GM12878 (cell line): ENCODE data around the gene SLC2A9. TPM values are rescaled to one million over a fixed set of nuclear protein-coding genes. Genes with fewer than 3 reads are reported as not detected.

ENCODE experiments used
- ATAC-seq: fragments of 200-7000 bp; cut with Tn5 transposase; 3 replicates; pipeline ENCODE4 v1.9.1; 2020; ENCODE audit warnings: mild to moderate bottlenecking, moderate library complexity
- BruUV-seq: library from RNA; stranded (reverse); fragments of 400-500 nt; replicated peaks from 2 replicates; lab custom pipeline; 2021; lab: Mats Ljungman, UMichigan
- CTCF ChIA-PET: fragments of 300-600 bp; sonication (Branson Sonifier 250); formaldehyde crosslinking; extraction: SDS; loops from one replicate; lab custom pipeline; 2021; ENCODE audit warnings: inconsistent platforms; lab: Yijun Ruan, JAX
- POLR2A ChIA-PET: fragments of 350-600 bp; formaldehyde crosslinking; extraction: SDS; loops from one replicate; lab custom pipeline; 2021; ENCODE audit warnings: inconsistent platforms; lab: Charles Lee
- RAD21 ChIA-PET: fragments of 300-600 bp; sonication (Branson Sonifier 250); formaldehyde crosslinking; loops from one replicate; lab custom pipeline; 2023; ENCODE audit warnings: antibody characterized with exemption; ENCODE audit not compliant: unreplicated experiment; lab: Charles Lee
- SMC1A ChIA-PET: fragments of 300-600 bp; sonication (Branson Sonifier 250); formaldehyde crosslinking; loops from one replicate; lab custom pipeline; 2023; ENCODE audit not compliant: unreplicated experiment, uncharacterized antibody; lab: Charles Lee
- DNase-seq: peaks from one replicate; pipeline ENCODE4 v3.0.0-alpha.2; 2011; ENCODE audit warnings: low read depth, low spot score
- FAIRE-seq: peaks from 3 replicates; lab custom pipeline; 2011; peaks lifted over from hg19 to GRCh38; lab: Jason Lieb, UNC
- H2AFZ ChIP-seq: 2 replicates; pipeline ENCODE4 v1.6.0; 2011; ENCODE audit warnings: low read depth, low read length, control low read depth; ENCODE audit not compliant: control insufficient read depth
- H3K27ac ChIP-seq: 2 replicates; pipeline ENCODE4 v1.5.1; 2011; ENCODE audit warnings: control low read depth; ENCODE audit not compliant: control insufficient read depth, insufficient read depth
- H3K27me3 ChIP-seq, 2 experiments: replicated peaks in 1 of 2; 2 replicates each; pipeline versions ENCODE4 v1.6.0 to v1.6.1; 2011; ENCODE audit warnings: low read length in 1 of 2; ENCODE audit not compliant: control insufficient read depth in 2 of 2, insufficient read depth in 2 of 2
- H3K36me3 ChIP-seq, 2 experiments: 2 replicates each; pipeline ENCODE4 v1.5.1; 2011; ENCODE audit warnings: low read length in 1 of 2; ENCODE audit not compliant: control insufficient read depth in 2 of 2, insufficient read depth in 2 of 2
- H3K4me1 ChIP-seq: 2 replicates; pipeline ENCODE4 v1.6.1; 2011; ENCODE audit warnings: mild to moderate bottlenecking, low read length, moderate library complexity, mixed read lengths; ENCODE audit not compliant: control insufficient read depth, insufficient read depth
- H3K4me2 ChIP-seq: 2 replicates; pipeline ENCODE4 v1.6.0; 2011; ENCODE audit warnings: control low read depth; ENCODE audit not compliant: control insufficient read depth, insufficient read depth
- H3K4me3 ChIP-seq: fragments of 200-600 bp; sonication (generic); 2 replicates; pipeline ENCODE4 v1.5.1; 2016
- H3K79me2 ChIP-seq: 2 replicates; pipeline ENCODE4 v1.6.0; 2011; ENCODE audit warnings: low read length; ENCODE audit not compliant: control insufficient read depth, insufficient read depth
- H3K9ac ChIP-seq: 2 replicates; pipeline ENCODE4 v1.8.0; 2011; ENCODE audit warnings: low read length, control low read depth, mixed read lengths; ENCODE audit not compliant: control insufficient read depth, insufficient read depth
- H3K9me3 ChIP-seq: replicated peaks from 3 replicates; pipeline ENCODE4 v1.5.1; 2011; ENCODE audit warnings: mild to moderate bottlenecking, low read length; ENCODE audit not compliant: control insufficient read depth, insufficient read depth
- H4K20me1 ChIP-seq: 2 replicates; pipeline ENCODE4 v1.6.0; 2011; ENCODE audit not compliant: control insufficient read depth, insufficient read depth
- NFIC ChIP-seq: IDR thresholded peaks from 2 replicates; pipeline ENCODE4 v1.6.1; 2012; ENCODE audit warnings: low read depth, mild to moderate bottlenecking, inconsistent platforms, low read length, moderate library complexity
- NFXL1 ChIP-seq: fragments of 450-650 bp; IDR thresholded peaks from 2 replicates; pipeline ENCODE4 v1.6.1; 2017; ENCODE audit warnings: antibody characterized with exemption, mild to moderate bottlenecking, borderline replicate concordance
- NFYB ChIP-seq: IDR thresholded peaks from 2 replicates; pipeline ENCODE4 v1.6.1; 2011; ENCODE audit warnings: low read depth, mild to moderate bottlenecking, low read length, improper control_type of control experiment, moderate library complexity; ENCODE audit not compliant: insufficient read depth
- NR2F1 ChIP-seq: fragments of 450-650 bp; conservative IDR thresholded peaks from 2 replicates; pipeline ENCODE4 v1.6.1; 2017; ENCODE audit warnings: mild to moderate bottlenecking
- USF2 ChIP-seq: IDR thresholded peaks from 2 replicates; pipeline ENCODE4 v1.6.1; 2011; ENCODE audit warnings: low read depth, low read length, improper control_type of control experiment, borderline replicate concordance
- WGBS: methylation state at CpG from one replicate; pipeline ENCODE4 v1.1.6; 2016; ENCODE audit warnings: low lambda C conversion rate; ENCODE audit not compliant: insufficient replicate concordance, insufficient coverage; ENCODE audit errors: missing lambda C conversion rate; 5-methylcytosine and 5-hydroxymethylcytosine counted together
- in situ Hi-C: fragments of 300-500 bp; cut with MboI; formaldehyde crosslinking; loops from 9 replicates; pipeline ENCODE4 v1.14.3; 2018; ENCODE audit warnings: mixed read lengths
- intact Hi-C: fragments of 100-400 bp; cut with micrococcal nuclease; formaldehyde crosslinking; loops from one replicate; pipeline ENCODE4 v1.14.2; 2022; ENCODE audit not compliant: unreplicated experiment
- polyA plus RNA-seq, 11 experiments: library from polyadenylated mRNA; depleted of rRNA in 4 of 11; unstranded in 6 of 11; stranded (reverse) in 5 of 11; fragments of >200 nt; fragmentation: Nextera tagmentation in 4 of 11; fragmentation: Illumina TruSeq in 1 of 11; extraction: Ambion mirVana in 4 of 11; extraction: Trizol in 1 of 11; gene quantifications; 1 replicate in 1 of 11; 2 replicates in 10 of 11; pipeline versions ENCODE4 v1.2.1 to v1.2.3, GENCODE V29; 2011 to 2016; ENCODE audit warnings: inconsistent platforms in 2 of 11, missing spikeins in 2 of 11, low read depth in 1 of 11
- total RNA-seq, 4 experiments: library from RNA; depleted of rRNA in 3 of 4; stranded (reverse); fragments of >200 nt in 3 of 4; fragmentation: Illumina TruSeq in 1 of 4; extraction: Trizol in 1 of 4; gene quantifications; 2 replicates each; pipeline versions ENCODE4 v1.2.1 to v1.2.3, GENCODE V29; 2013 to 2021
- TF ChIP-seq, protein P1 (sequence below), 3 experiments: IDR thresholded peaks in 2 of 3; conservative IDR thresholded peaks in 1 of 3; 2 replicates each; pipeline ENCODE4 v1.5.1; 2011; ENCODE audit warnings: low read depth in 3 of 3, low read length in 3 of 3, mild to moderate bottlenecking in 3 of 3, control low read depth in 2 of 3, moderate library complexity in 2 of 3, inconsistent platforms in 1 of 3, mixed read lengths in 1 of 3; ENCODE audit not compliant: control insufficient read depth in 2 of 3, insufficient read depth in 1 of 3; ENCODE audit errors: extremely low read depth in 1 of 3

Gene SLC2A9
- total and polyA plus RNA-seq, 10 of the 15 experiments (the other 5 are each of a cell fraction or from before 2014, with no cell fraction given) = 0.28 to 2.8 (median 1.2) TPM

DNA sequence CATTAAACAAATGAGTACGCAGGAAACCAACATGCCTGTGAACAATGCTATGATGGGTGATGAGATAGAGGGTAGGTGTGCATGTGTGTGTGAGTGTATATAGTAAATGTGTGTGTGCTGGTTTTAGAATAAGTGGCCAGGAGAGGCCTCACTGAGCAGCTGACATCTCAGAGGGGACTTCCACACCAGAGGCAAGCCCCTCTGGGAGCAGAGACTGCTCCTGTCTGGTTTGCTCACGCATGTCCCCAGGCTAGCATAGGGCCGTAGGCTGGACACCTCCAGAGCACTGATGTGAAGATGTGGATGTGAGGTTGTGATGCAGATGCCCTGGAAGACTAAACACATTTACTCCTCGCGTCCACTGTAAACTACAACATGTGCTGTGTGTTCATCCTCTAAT is 135.3 kb downstream of the SLC2A9 start:
- no peak for FAIRE-seq
- Histone ChIP-seq H3K4me3 (no peak overlapping the region), H3K36me3 (no peaks in the 10 kb centered on the region), H3K79me2 (no peaks in the 10 kb centered on the region), H3K9me3 (no peaks in the 10 kb centered on the region), H4K20me1 (no peaks in the 10 kb centered on the region), H3K4me2 (no peak overlapping the region), H3K9ac (no peak overlapping the region), H2AFZ (no peak overlapping the region), H3K27me3 (no peaks in the 10 kb centered on the region), H3K27ac (no peak overlapping the region), H3K4me1 (no peaks in the 10 kb centered on the region)
- in situ Hi-C loops = no loop called here
- BruUV-seq = no TSS peak
- peak; percentile 55 for ATAC-seq
- POLR2A ChIA-PET = no interaction called here
- TF ChIP-seq NR2F1 = no peak
- no peak for TF ChIP-seq NFXL1
- TF ChIP-seq, protein P1, sequence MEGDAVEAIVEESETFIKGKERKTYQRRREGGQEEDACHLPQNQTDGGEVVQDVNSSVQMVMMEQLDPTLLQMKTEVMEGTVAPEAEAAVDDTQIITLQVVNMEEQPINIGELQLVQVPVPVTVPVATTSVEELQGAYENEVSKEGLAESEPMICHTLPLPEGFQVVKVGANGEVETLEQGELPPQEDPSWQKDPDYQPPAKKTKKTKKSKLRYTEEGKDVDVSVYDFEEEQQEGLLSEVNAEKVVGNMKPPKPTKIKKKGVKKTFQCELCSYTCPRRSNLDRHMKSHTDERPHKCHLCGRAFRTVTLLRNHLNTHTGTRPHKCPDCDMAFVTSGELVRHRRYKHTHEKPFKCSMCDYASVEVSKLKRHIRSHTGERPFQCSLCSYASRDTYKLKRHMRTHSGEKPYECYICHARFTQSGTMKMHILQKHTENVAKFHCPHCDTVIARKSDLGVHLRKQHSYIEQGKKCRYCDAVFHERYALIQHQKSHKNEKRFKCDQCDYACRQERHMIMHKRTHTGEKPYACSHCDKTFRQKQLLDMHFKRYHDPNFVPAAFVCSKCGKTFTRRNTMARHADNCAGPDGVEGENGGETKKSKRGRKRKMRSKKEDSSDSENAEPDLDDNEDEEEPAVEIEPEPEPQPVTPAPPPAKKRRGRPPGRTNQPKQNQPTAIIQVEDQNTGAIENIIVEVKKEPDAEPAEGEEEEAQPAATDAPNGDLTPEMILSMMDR (IDR thresholded peaks at IDR 0.05 in 2 of 3, conservative IDR thresholded peaks at IDR 0.05 in 1 of 3; ENCODE audit: control insufficient read depth in 2 of 3, extremely low read depth in 1 of 3, insufficient read depth in 1 of 3, low read depth in 3 of 3, low read length in 3 of 3) = 0 out of 6 replicates have a peak, but pooled peaks of 1 of the 3 experiments have one; percentile 7
- no peak for TF ChIP-seq NFYB
- TF ChIP-seq USF2 = no peak
- no peak for TF ChIP-seq NFIC
- intact Hi-C loops = no loop called here
- RAD21 ChIA-PET = no interaction called here
- CTCF ChIA-PET = interaction anchor here (1.3 kb wide), 1 partner anchor 129 kb away, joined by 6 read pairs; no protein-coding TSS in a partner anchor
- SMC1A ChIA-PET = no interaction called here
- WGBS = 46% methylated on average over 5 of the region's 5 CpGs
- DNase-seq = no peak
